ENCODE measurements around the gene TK2. TPM values are rescaled to one million over a fixed set of nuclear protein-coding genes. Genes with fewer than 3 reads are reported as not detected.

The TK2 gene
- total and polyA plus RNA-seq, 9 of the 15 experiments (the other 6 are each of a cell fraction or from before 2014, with no cell fraction given): 1.1 to 10.2 (median 5.3) TPM

- TF ChIP-seq, protein P1, sequence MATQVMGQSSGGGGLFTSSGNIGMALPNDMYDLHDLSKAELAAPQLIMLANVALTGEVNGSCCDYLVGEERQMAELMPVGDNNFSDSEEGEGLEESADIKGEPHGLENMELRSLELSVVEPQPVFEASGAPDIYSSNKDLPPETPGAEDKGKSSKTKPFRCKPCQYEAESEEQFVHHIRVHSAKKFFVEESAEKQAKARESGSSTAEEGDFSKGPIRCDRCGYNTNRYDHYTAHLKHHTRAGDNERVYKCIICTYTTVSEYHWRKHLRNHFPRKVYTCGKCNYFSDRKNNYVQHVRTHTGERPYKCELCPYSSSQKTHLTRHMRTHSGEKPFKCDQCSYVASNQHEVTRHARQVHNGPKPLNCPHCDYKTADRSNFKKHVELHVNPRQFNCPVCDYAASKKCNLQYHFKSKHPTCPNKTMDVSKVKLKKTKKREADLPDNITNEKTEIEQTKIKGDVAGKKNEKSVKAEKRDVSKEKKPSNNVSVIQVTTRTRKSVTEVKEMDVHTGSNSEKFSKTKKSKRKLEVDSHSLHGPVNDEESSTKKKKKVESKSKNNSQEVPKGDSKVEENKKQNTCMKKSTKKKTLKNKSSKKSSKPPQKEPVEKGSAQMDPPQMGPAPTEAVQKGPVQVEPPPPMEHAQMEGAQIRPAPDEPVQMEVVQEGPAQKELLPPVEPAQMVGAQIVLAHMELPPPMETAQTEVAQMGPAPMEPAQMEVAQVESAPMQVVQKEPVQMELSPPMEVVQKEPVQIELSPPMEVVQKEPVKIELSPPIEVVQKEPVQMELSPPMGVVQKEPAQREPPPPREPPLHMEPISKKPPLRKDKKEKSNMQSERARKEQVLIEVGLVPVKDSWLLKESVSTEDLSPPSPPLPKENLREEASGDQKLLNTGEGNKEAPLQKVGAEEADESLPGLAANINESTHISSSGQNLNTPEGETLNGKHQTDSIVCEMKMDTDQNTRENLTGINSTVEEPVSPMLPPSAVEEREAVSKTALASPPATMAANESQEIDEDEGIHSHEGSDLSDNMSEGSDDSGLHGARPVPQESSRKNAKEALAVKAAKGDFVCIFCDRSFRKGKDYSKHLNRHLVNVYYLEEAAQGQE (IDR thresholded peaks at IDR 0.05; ENCODE audit: borderline replicate concordance): peak; percentile 59
- TF ChIP-seq, protein P1 (CRISPR knock-in tag; IDR thresholded peaks at IDR 0.05; ENCODE audit: low read depth): no peak
- TF ChIP-seq THAP12 (CRISPR knock-in tag; IDR thresholded peaks at IDR 0.05) (no peak), L3MBTL2 (IDR thresholded peaks at IDR 0.05) (peak; percentile 25; the same call in 1 of the 2 replicates), MAFF (IDR thresholded peaks at IDR 0.05; ENCODE audit: low read length) (no peak), DNMT1 (IDR thresholded peaks at IDR 0.05) (no peak), ZBTB7A (IDR thresholded peaks at IDR 0.05; ENCODE audit: borderline replicate concordance, control insufficient read depth, low read depth, low read length) (no peak), NRF1 (conservative IDR thresholded peaks at IDR 0.05 in 1 of 2, IDR thresholded peaks at IDR 0.05 in 1 of 2) (peak in 1 of 2 experiments; percentile 54; a peak in 1 of 4 replicates), MTA3 (IDR thresholded peaks at IDR 0.05; ENCODE audit: borderline replicate concordance) (0 out of 2 replicates have a peak, but pooled peaks have one; percentile 29), GMEB1 (CRISPR knock-in tag; IDR thresholded peaks at IDR 0.05) (no peak), LARP7 (IDR thresholded peaks at IDR 0.05) (no peak)
- TF ChIP-seq, protein P2, sequence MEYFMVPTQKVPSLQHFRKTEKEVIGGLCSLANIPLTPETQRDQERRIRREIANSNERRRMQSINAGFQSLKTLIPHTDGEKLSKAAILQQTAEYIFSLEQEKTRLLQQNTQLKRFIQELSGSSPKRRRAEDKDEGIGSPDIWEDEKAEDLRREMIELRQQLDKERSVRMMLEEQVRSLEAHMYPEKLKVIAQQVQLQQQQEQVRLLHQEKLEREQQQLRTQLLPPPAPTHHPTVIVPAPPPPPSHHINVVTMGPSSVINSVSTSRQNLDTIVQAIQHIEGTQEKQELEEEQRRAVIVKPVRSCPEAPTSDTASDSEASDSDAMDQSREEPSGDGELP (CRISPR knock-in tag; IDR thresholded peaks at IDR 0.05; ENCODE audit: borderline replicate concordance): peak; percentile 44; the same call in 1 of the 2 replicates
- TF ChIP-seq, protein P3, sequence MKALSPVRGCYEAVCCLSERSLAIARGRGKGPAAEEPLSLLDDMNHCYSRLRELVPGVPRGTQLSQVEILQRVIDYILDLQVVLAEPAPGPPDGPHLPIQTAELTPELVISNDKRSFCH (CRISPR knock-in tag; IDR thresholded peaks at IDR 0.05): no peak
- TF ChIP-seq, protein P3 (tag; IDR thresholded peaks at IDR 0.05): no peak
Observed at GRCh38 chr16:66478733-66479511, 71.0 kb downstream of the TK2 start (continued).
